HG02973 (cell line): ENCODE data around the gene TSPYL6.
"Not testable (repeated sequence)": the region's sequence is repeated elsewhere in the genome, so short reads cannot be mapped to it uniquely, and the experiment has no call there.

Experiments
- ATAC-seq: cut with Tn5 transposase; IDR thresholded peaks from one replicate; pipeline ENCODE4 v1.9.1; 2021; ENCODE audit warnings: moderate library complexity; ENCODE audit not compliant: unreplicated experiment

The TSPYL6 gene

GRCh38 chr2:54256091-54256694 lies at the start of gene TSPYL6:
TSPYL6 (minus strand) TSS chr2:54256229; CDS start chr2:54256151, 78 bp downstream.
- ATAC-seq: no peak

- no peak for ATAC-seq
These were observed 47.6 kb upstream of the TSPYL6 start for GRCh38 chr2:54303631-54304030.

- ATAC-seq: no peak
These were observed 42.5 kb upstream of the TSPYL6 start for GRCh38 chr2:54298514-54298913.

- ATAC-seq: no peak
These were observed 39.9 kb upstream of the TSPYL6 start for GRCh38 chr2:54295911-54296310.

- ATAC-seq: not testable (repeated sequence)
These were observed 38.6 kb upstream of the TSPYL6 start for GRCh38 chr2:54294665-54295064.

GRCh38 chr2:54290356-54291025 lies 34.5 kb upstream of the TSPYL6 start:
- no peak for ATAC-seq

GRCh38 chr2:54289917-54290316 lies 33.9 kb upstream of the TSPYL6 start:
- no peak for ATAC-seq

- no peak for ATAC-seq
These were observed 31.5 kb upstream of the TSPYL6 start for GRCh38 chr2:54287532-54287931.

GRCh38 chr2:54285451-54285850 lies 29.4 kb upstream of the TSPYL6 start:
- no peak for ATAC-seq

GRCh38 chr2:54284826-54285225 lies 28.8 kb upstream of the TSPYL6 start:
- ATAC-seq: no peak

GRCh38 chr2:54279385-54279784 lies 23.4 kb upstream of the TSPYL6 start:
- no peak for ATAC-seq

- ATAC-seq: no peak
These were observed 19.5 kb upstream of the TSPYL6 start for GRCh38 chr2:54275541-54275940.

- ATAC-seq: no peak
These were observed 18.8 kb upstream of the TSPYL6 start for GRCh38 chr2:54274781-54275242.

GRCh38 chr2:54271843-54272627 lies 16.0 kb upstream of the TSPYL6 start:
- ATAC-seq: peak; percentile 96

GRCh38 chr2:54271189-54271588 lies 15.2 kb upstream of the TSPYL6 start:
- no peak for ATAC-seq

- no peak for ATAC-seq
These were observed 11.5 kb upstream of the TSPYL6 start for GRCh38 chr2:54267577-54267976.

GRCh38 chr2:54265081-54265480 lies 9.1 kb upstream of the TSPYL6 start:
- ATAC-seq: not testable (repeated sequence)

- no peak for ATAC-seq
These were observed 6.2 kb upstream of the TSPYL6 start for GRCh38 chr2:54262015-54262765.

GRCh38 chr2:54261537-54261936 lies 5.5 kb upstream of the TSPYL6 start:
- no peak for ATAC-seq

- ATAC-seq: no peak
These were observed 4.2 kb upstream of the TSPYL6 start for GRCh38 chr2:54260241-54260595.
